ENCODE results near the gene EPS8L2.

- TF ChIP-seq JUN (IDR thresholded peaks at IDR 0.05; ENCODE audit: borderline replicate concordance, low read depth, low read length) (no peak), JUN (CRISPR knock-in tag; IDR thresholded peaks at IDR 0.05; ENCODE audit: borderline replicate concordance) (no peak), POLR2H (tag; IDR thresholded peaks at IDR 0.05; ENCODE audit: low read depth) (no peak), MGA (IDR thresholded peaks at IDR 0.05) (no peak), SIX5 (IDR thresholded peaks at IDR 0.05; ENCODE audit: borderline replicate concordance in 1 of 2, insufficient read depth in 1 of 2, low read depth in 1 of 2, low read length in 2 of 2) (no peak)
Observed at GRCh38 chr11:766936-767210, 60.8 kb downstream of the EPS8L2 start.
